Left lung (tissue), 14 donors: ENCODE results near the gene MYL12A. TPM values are rescaled to one million over a fixed set of nuclear protein-coding genes. Genes with fewer than 3 reads are reported as not detected.
"Not testable (repeated sequence)": the region's sequence is repeated elsewhere in the genome, so short reads cannot be mapped to it uniquely, and the experiment has no call there.

Experiments
- ATAC-seq: fragments of 200-7000 bp; cut with Tn5 transposase; one replicate; pipeline ENCODE4 v1.9.1; 2020; ENCODE audit warnings: moderate library complexity
- DNase-seq, 4 donors: peaks; one replicate each; pipeline ENCODE4 v3.0.0-alpha.2; 2013 to 2020
- H3K27ac ChIP-seq, 2 donors: fragments of 200-600 bp; sonication (generic) in 1 of 2; one replicate each; pipeline versions ENCODE4 v1.5.0 to v1.8.0; 2020 to 2021
- H3K27me3 ChIP-seq, 2 donors: fragments of 200-600 bp; sonication (generic) in 1 of 2; one replicate each; pipeline versions ENCODE4 v1.5.0 to v1.8.0; 2020 to 2021
- H3K36me3 ChIP-seq, 2 donors: fragments of 200-600 bp; sonication (generic) in 1 of 2; one replicate each; pipeline versions ENCODE4 v1.5.0 to v1.8.0; 2020 to 2021
- H3K4me1 ChIP-seq, 2 donors: fragments of 200-600 bp; one replicate each; pipeline ENCODE4 v1.8.0; 2021
- H3K4me3 ChIP-seq, 2 donors: fragments of 200-600 bp; sonication (generic) in 1 of 2; one replicate each; pipeline versions ENCODE4 v1.5.0 to v1.8.0; 2020 to 2021; ENCODE audit warnings: mild to moderate bottlenecking in 1 of 2
- H3K9me3 ChIP-seq, 2 donors: fragments of 200-600 bp; sonication (generic) in 1 of 2; one replicate each; pipeline versions ENCODE4 v1.5.0 to v1.8.0; 2020 to 2021
- CTCF ChIP-seq, 2 donors: fragments of 200-600 bp; sonication (generic) in 1 of 2; IDR thresholded peaks; one replicate each; pipeline versions ENCODE4 v1.5.0 to v1.8.0; 2021; ENCODE audit warnings: antibody characterized with exemption in 2 of 2
- intact Hi-C, 2 donors: fragments of 100-400 bp; cut with DNase I; formaldehyde crosslinking; loops; one replicate each; pipeline versions ENCODE4 v1.11.2 to v1.14.2; 2022
- long read RNA-seq, 12 donors: library from polyadenylated mRNA in 2 of 12; unstranded in 2 of 12; transcript quantifications; one replicate each; pipeline ENCODE4 v2.0.0 and lab custom pipeline, GENCODE V29; 2019 to 2026
- polyA plus RNA-seq, 6 donors: library from polyadenylated mRNA; unstranded; fragments of 120-200 nt; gene quantifications; one replicate each; pipeline ENCODE4 v1.2.1, GENCODE V29; 2013; ENCODE audit not compliant: insufficient read length in 6 of 6
- total RNA-seq, 2 donors: library from RNA; stranded (reverse); fragmentation: NEBNext Ultra II Directional; extraction: Animal tissue kit (Norgen Biotek cat#: 25700); gene quantifications; one replicate each; pipeline ENCODE4 v1.2.1, GENCODE V29; 2021
- donor health status: DM: no; HTN: yes; CAD: no.
- donor health status: DM: no; HTN: no; CAD: no.

MYL12A gene
- total RNA-seq (100 to 1,000 TPM; 532 to 556 TPM), polyA plus RNA-seq (100 to 1,000 TPM; 324 to 387 (median 341) TPM)
- long read RNA-seq, donor 1, transcript MYL12A-207 (4 exons, 947 nt), result minor isoform, 10 of 328 reads
- long read RNA-seq, donor 1, transcript MYL12A-208 (2 exons, 565 nt), result minor isoform, 5 of 328 reads
- long read RNA-seq, donor 1, transcript MYL12A-201 (4 exons, 1,229 nt), result major isoform, 275 of 328 reads
- long read RNA-seq, donor 1, partial matches to known transcripts, result 36 of 328 reads
- long read RNA-seq, donor 1, other reads (novel, unspliced or antisense), result 0 of 328 reads
- long read RNA-seq, donor 2, transcript MYL12A-206 (5 exons, 1,004 nt), result minor isoform, 15 of 337 reads
- long read RNA-seq, donor 2, transcript MYL12A-201 (4 exons, 1,229 nt), result major isoform, 152 of 337 reads
- long read RNA-seq, donor 2, transcript MYL12A-207 (4 exons, 947 nt), result minor isoform, 6 of 337 reads
- long read RNA-seq, donor 2, partial matches to known transcripts, result 159 of 337 reads
- long read RNA-seq, donor 2, other reads (novel, unspliced or antisense), result 0 of 337 reads
- long read RNA-seq, donor 3, transcript MYL12A-201 (4 exons, 1,229 nt), result major isoform, 180 of 215 reads
- long read RNA-seq, donor 3, partial matches to known transcripts, result 27 of 215 reads
- long read RNA-seq, donor 3, other reads (novel, unspliced or antisense), result 0 of 215 reads
- long read RNA-seq, donor 4, transcript MYL12A-201 (4 exons, 1,229 nt), result major isoform, 471 of 592 reads
- long read RNA-seq, donor 4, partial matches to known transcripts, result 107 of 592 reads
- long read RNA-seq, donor 4, other reads (novel, unspliced or antisense), result 6 of 592 reads
- long read RNA-seq, donor 5, transcript MYL12A-201 (4 exons, 1,229 nt), result major isoform, 186 of 229 reads
- long read RNA-seq, donor 5, transcript MYL12A-207 (4 exons, 947 nt), result minor isoform, 5 of 229 reads
- long read RNA-seq, donor 5, partial matches to known transcripts, result 32 of 229 reads
- long read RNA-seq, donor 5, other reads (novel, unspliced or antisense), result 0 of 229 reads
- long read RNA-seq, donor 6, transcript MYL12A-208 (2 exons, 565 nt), result minor isoform, 6 of 398 reads
- long read RNA-seq, donor 6, transcript MYL12A-207 (4 exons, 947 nt), result minor isoform, 5 of 398 reads
- long read RNA-seq, donor 6, transcript MYL12A-201 (4 exons, 1,229 nt), result major isoform, 240 of 398 reads
- long read RNA-seq, donor 6, partial matches to known transcripts, result 140 of 398 reads
- long read RNA-seq, donor 6, other reads (novel, unspliced or antisense), result 0 of 398 reads
- long read RNA-seq, donor 7, transcript MYL12A-207 (4 exons, 947 nt), result minor isoform, 7 of 200 reads
- long read RNA-seq, donor 7, transcript MYL12A-201 (4 exons, 1,229 nt), result major isoform, 122 of 200 reads
- long read RNA-seq, donor 7, partial matches to known transcripts, result 69 of 200 reads
- long read RNA-seq, donor 7, other reads (novel, unspliced or antisense), result 0 of 200 reads
- long read RNA-seq, donor 8, transcript MYL12A-201 (4 exons, 1,229 nt), result major isoform, 162 of 182 reads
- long read RNA-seq, donor 8, partial matches to known transcripts, result 11 of 182 reads
- long read RNA-seq, donor 8, other reads (novel, unspliced or antisense), result 0 of 182 reads
- long read RNA-seq, donor 9, partial matches to known transcripts, result 5 of 9 reads
- long read RNA-seq, donor 9, other reads (novel, unspliced or antisense), result 0 of 9 reads
- long read RNA-seq, donor 10, transcript MYL12A-201 (4 exons, 1,229 nt), result major isoform, 494 of 523 reads
- long read RNA-seq, donor 10, transcript MYL12A-207 (4 exons, 947 nt), result minor isoform, 7 of 523 reads
- long read RNA-seq, donor 10, partial matches to known transcripts, result 8 of 523 reads
- long read RNA-seq, donor 10, other reads (novel, unspliced or antisense), result 7 of 523 reads
- long read RNA-seq, donor 11, result 0 reads
- long read RNA-seq, donor 12, transcript MYL12A-201 (4 exons, 1,229 nt), result major isoform, 138 of 251 reads
- long read RNA-seq, donor 12, partial matches to known transcripts, result 109 of 251 reads
- long read RNA-seq, donor 12, other reads (novel, unspliced or antisense), result 0 of 251 reads

GRCh38 chr18:3247240-3248061, at the start of gene MYL12A:
MYL12A (plus strand) TSS chr18:3247801; CDS start chr18:3253248, 5,447 bp downstream.
- Histone ChIP-seq H3K4me1 (peaks cover 29 to 60% of the 10 kb centered on the region in 2 donors), H3K36me3 (peaks cover 0 to 10% of the 10 kb centered on the region in 2 donors), H3K4me3 (peak within 1 kb of the TSS; percentile 90 to 93), H3K27ac (peak within 1 kb of the TSS; percentile 99 to 100), H3K27me3 (no peaks in the 10 kb centered on the region), H3K9me3 (no peaks in the 10 kb centered on the region)
- intact Hi-C loops, result loop anchor here in 1 of 2 donors (5.0 to 10.0 kb wide), 2 partner anchors 103 to 315 kb away; no protein-coding TSS in a partner anchor
- no peak for TF ChIP-seq CTCF (IDR thresholded peaks at IDR 0.05)
- ATAC-seq (peak; percentile 87), DNase-seq (peak; percentile 95 to 100 (median 98))

GRCh38 chr18:3198260-3198860, 49.2 kb upstream of the MYL12A start:
- ATAC-seq, DNase-seq, H3K4me1 ChIP-seq, H3K27me3 ChIP-seq, H3K36me3 ChIP-seq, intact Hi-C loops, H3K27ac ChIP-seq, H3K4me3 ChIP-seq: not testable (repeated sequence)
- peaks cover 0 to 13% of the 10 kb centered on the region in 2 donors for H3K9me3 ChIP-seq

- no peak for DNase-seq
- Histone ChIP-seq H3K27me3 (no peaks in the 10 kb centered on the region), H3K4me3 (no peak overlapping the region), H3K9me3 (peaks cover 0 to 29% of the 10 kb centered on the region in 2 donors), H3K27ac (no peak overlapping the region), H3K36me3 (no peaks in the 10 kb centered on the region), H3K4me1 (no peaks in the 10 kb centered on the region)
- TF ChIP-seq CTCF (IDR thresholded peaks at IDR 0.05), result no peak
- no peak for ATAC-seq
- intact Hi-C loops, result no loop called here
Measured at GRCh38 chr18:3199942-3200645, 47.5 kb upstream of the MYL12A start.

- Histone ChIP-seq H3K9me3 (peaks cover 0 to 35% of the 10 kb centered on the region in 2 donors), H3K27me3 (no peaks in the 10 kb centered on the region), H3K27ac (no peak overlapping the region), H3K36me3 (no peaks in the 10 kb centered on the region), H3K4me1 (no peaks in the 10 kb centered on the region), H3K4me3 (no peak overlapping the region)
- no peak for TF ChIP-seq CTCF (IDR thresholded peaks at IDR 0.05)
- ATAC-seq, result no peak
- no peak for DNase-seq
- intact Hi-C loops, result no loop called here
Measured at GRCh38 chr18:3205239-3205638, 42.4 kb upstream of the MYL12A start.
